Gastrocnemius medialis (tissue), 4 donors: ENCODE data around the gene SERPINE1.

Experiments used
- POLR2A ChIP-seq, 2 donors: fragments of 450-650 bp; IDR thresholded peaks; one replicate each; pipeline ENCODE4 v1.6.1; 2017; ENCODE audit warnings: antibody characterized with exemption in 2 of 2, mild to moderate bottlenecking in 2 of 2, moderate library complexity in 2 of 2
- TF ChIP-seq, protein P1 (sequence below), 5 experiments: fragments of 450-650 bp in 3 of 5; fragments of 200-600 bp in 2 of 5; sonication (generic) in 2 of 5; IDR thresholded peaks in 4 of 5; conservative IDR thresholded peaks in 1 of 5; 1 replicate in 4 of 5; 2 replicates in 1 of 5; pipeline ENCODE4 v1.5.1; 2016 to 2019; ENCODE audit warnings: antibody characterized with exemption in 5 of 5, mild to moderate bottlenecking in 3 of 5, moderate library complexity in 3 of 5

GRCh38 chr7:101156866-101157589 is 30.1 kb downstream of the SERPINE1 start:
- no peak for TF ChIP-seq POLR2A (IDR thresholded peaks at IDR 0.05)
- TF ChIP-seq, protein P1, sequence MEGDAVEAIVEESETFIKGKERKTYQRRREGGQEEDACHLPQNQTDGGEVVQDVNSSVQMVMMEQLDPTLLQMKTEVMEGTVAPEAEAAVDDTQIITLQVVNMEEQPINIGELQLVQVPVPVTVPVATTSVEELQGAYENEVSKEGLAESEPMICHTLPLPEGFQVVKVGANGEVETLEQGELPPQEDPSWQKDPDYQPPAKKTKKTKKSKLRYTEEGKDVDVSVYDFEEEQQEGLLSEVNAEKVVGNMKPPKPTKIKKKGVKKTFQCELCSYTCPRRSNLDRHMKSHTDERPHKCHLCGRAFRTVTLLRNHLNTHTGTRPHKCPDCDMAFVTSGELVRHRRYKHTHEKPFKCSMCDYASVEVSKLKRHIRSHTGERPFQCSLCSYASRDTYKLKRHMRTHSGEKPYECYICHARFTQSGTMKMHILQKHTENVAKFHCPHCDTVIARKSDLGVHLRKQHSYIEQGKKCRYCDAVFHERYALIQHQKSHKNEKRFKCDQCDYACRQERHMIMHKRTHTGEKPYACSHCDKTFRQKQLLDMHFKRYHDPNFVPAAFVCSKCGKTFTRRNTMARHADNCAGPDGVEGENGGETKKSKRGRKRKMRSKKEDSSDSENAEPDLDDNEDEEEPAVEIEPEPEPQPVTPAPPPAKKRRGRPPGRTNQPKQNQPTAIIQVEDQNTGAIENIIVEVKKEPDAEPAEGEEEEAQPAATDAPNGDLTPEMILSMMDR (IDR thresholded peaks at IDR 0.05 in 4 of 5, conservative IDR thresholded peaks at IDR 0.05 in 1 of 5) = no peak
